ENCODE data around the gene GLP1R. TPM values are rescaled to one million over a fixed set of nuclear protein-coding genes. Genes with fewer than 3 reads are reported as not detected.

GLP1R gene
- total RNA-seq, 1 experiment from 2014 or later: not detected

DNA sequence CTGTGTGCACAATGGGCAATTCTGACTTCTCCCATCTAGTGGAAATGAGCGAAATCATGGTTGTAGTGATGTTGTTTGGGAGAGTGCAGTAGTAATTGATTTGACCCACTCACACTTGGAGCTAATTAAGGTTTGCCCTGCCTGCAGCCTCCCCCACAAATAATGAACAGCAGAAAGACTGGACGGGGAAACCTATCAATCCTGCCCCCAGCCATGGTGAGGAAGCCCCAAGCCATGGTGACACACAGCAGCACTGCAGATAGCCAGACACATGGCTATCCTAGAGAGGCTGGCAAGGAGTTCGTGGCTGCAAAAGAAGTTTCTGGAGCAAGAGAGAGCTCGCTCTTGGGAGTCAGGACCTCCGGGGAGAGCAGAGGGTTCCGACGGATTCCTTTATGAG is 38.6 kb downstream of the GLP1R start:
- POLR2A ChIA-PET: no interaction called here
- intact Hi-C loops (cut with micrococcal nuclease; ENCODE audit: unreplicated experiment) (no loop called here), in situ Hi-C loops (cut with HindIII; ENCODE audit: low pct_unique_long_range_greater_than_20kb, low sequenced_read_pairs) (no loop called here)
- H3K27me3 ChIP-seq (ENCODE audit: control insufficient read depth, insufficient read depth, low read length): peaks cover 39% of the 10 kb centered on the region
- ATAC-seq: no peak
- no peak overlapping the region for H3K27ac ChIP-seq (ENCODE audit: low read length)
- no peaks in the 10 kb centered on the region for H3K9me3 ChIP-seq (ENCODE audit: control insufficient read depth, insufficient read depth, low read depth, low read length)
- DNase-seq (ENCODE audit: low read depth, low spot score): no peak
- no peaks in the 10 kb centered on the region for H3K4me1 ChIP-seq (ENCODE audit: control insufficient read depth, insufficient read depth, low read length)
- H3K36me3 ChIP-seq (ENCODE audit: control insufficient read depth, insufficient read depth, low read length): no peaks in the 10 kb centered on the region
- no TSS peak for BruUV-seq (replicated peaks)
- CTCF ChIA-PET: no interaction called here
- TF ChIP-seq, protein P1, sequence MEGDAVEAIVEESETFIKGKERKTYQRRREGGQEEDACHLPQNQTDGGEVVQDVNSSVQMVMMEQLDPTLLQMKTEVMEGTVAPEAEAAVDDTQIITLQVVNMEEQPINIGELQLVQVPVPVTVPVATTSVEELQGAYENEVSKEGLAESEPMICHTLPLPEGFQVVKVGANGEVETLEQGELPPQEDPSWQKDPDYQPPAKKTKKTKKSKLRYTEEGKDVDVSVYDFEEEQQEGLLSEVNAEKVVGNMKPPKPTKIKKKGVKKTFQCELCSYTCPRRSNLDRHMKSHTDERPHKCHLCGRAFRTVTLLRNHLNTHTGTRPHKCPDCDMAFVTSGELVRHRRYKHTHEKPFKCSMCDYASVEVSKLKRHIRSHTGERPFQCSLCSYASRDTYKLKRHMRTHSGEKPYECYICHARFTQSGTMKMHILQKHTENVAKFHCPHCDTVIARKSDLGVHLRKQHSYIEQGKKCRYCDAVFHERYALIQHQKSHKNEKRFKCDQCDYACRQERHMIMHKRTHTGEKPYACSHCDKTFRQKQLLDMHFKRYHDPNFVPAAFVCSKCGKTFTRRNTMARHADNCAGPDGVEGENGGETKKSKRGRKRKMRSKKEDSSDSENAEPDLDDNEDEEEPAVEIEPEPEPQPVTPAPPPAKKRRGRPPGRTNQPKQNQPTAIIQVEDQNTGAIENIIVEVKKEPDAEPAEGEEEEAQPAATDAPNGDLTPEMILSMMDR (IDR thresholded peaks at IDR 0.05): no peak
- TF ChIP-seq SIN3A (IDR thresholded peaks at IDR 0.05; ENCODE audit: borderline replicate concordance, insufficient read depth, low read depth, low read length) (no peak), TCF7L2 (IDR thresholded peaks at IDR 0.05; ENCODE audit: low read depth, low read length) (no peak), POLR2AphosphoS5 (IDR thresholded peaks at IDR 0.05; ENCODE audit: low read depth, low read length) (no peak)
- TF ChIP-seq, protein P2, sequence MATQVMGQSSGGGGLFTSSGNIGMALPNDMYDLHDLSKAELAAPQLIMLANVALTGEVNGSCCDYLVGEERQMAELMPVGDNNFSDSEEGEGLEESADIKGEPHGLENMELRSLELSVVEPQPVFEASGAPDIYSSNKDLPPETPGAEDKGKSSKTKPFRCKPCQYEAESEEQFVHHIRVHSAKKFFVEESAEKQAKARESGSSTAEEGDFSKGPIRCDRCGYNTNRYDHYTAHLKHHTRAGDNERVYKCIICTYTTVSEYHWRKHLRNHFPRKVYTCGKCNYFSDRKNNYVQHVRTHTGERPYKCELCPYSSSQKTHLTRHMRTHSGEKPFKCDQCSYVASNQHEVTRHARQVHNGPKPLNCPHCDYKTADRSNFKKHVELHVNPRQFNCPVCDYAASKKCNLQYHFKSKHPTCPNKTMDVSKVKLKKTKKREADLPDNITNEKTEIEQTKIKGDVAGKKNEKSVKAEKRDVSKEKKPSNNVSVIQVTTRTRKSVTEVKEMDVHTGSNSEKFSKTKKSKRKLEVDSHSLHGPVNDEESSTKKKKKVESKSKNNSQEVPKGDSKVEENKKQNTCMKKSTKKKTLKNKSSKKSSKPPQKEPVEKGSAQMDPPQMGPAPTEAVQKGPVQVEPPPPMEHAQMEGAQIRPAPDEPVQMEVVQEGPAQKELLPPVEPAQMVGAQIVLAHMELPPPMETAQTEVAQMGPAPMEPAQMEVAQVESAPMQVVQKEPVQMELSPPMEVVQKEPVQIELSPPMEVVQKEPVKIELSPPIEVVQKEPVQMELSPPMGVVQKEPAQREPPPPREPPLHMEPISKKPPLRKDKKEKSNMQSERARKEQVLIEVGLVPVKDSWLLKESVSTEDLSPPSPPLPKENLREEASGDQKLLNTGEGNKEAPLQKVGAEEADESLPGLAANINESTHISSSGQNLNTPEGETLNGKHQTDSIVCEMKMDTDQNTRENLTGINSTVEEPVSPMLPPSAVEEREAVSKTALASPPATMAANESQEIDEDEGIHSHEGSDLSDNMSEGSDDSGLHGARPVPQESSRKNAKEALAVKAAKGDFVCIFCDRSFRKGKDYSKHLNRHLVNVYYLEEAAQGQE (IDR thresholded peaks at IDR 0.05; ENCODE audit: insufficient read depth in 1 of 2, low read depth in 2 of 2, low read length in 1 of 2): no peak
- H3K4me3 ChIP-seq (ENCODE audit: low read depth in 2 of 2, low read length in 2 of 2): no peak overlapping the region

DNA sequence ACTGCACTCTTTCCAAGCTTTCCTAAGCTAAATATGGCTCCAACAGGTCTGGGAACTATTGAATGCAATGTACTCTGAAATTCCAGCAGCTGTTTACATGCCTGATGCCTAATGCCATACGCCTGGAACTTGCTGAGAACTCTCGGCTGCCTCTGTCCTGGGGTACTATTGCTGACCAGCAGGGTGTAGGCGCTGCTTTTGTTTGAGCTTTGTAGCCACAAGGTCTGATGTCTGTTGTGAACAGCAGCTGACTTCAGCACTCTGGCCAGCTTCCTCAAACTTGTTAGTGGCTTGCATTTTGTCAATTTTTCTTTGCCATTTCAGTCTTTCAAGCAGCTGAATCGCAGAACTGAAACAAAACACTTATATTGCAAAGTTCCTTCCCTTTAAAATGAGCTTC is 39.8 kb downstream of the GLP1R start:
- H3K4me3 ChIP-seq (ENCODE audit: low read depth in 2 of 2, low read length in 2 of 2): no peak overlapping the region
- CTCF ChIA-PET: interaction anchor here (0.7 kb wide), 2 partner anchors 242 to 1254 kb away, joined by 4 to 11 read pairs; no protein-coding TSS in a partner anchor
- POLR2A ChIA-PET: no interaction called here
- no peaks in the 10 kb centered on the region for H3K4me1 ChIP-seq (ENCODE audit: control insufficient read depth, insufficient read depth, low read length)
- no TSS peak for BruUV-seq (replicated peaks)
- no peak overlapping the region for H3K27ac ChIP-seq (ENCODE audit: low read length)
- TF ChIP-seq SIN3A (IDR thresholded peaks at IDR 0.05; ENCODE audit: borderline replicate concordance, insufficient read depth, low read depth, low read length): no peak
- TF ChIP-seq TCF7L2 (IDR thresholded peaks at IDR 0.05; ENCODE audit: low read depth, low read length): no peak
- TF ChIP-seq, protein P2 (IDR thresholded peaks at IDR 0.05; ENCODE audit: insufficient read depth in 1 of 2, low read depth in 2 of 2, low read length in 1 of 2): peak; percentile 78 to 87
- in situ Hi-C loops (cut with HindIII; ENCODE audit: low pct_unique_long_range_greater_than_20kb, low sequenced_read_pairs): no loop called here
- H3K27me3 ChIP-seq (ENCODE audit: control insufficient read depth, insufficient read depth, low read length): peaks cover 41% of the 10 kb centered on the region
- peak; percentile 66; the same call in 1 of the 2 replicates for ATAC-seq
- no peak for DNase-seq (ENCODE audit: low read depth, low spot score)
- H3K36me3 ChIP-seq (ENCODE audit: control insufficient read depth, insufficient read depth, low read length): no peaks in the 10 kb centered on the region
- intact Hi-C loops (cut with micrococcal nuclease; ENCODE audit: unreplicated experiment): no loop called here
- no peaks in the 10 kb centered on the region for H3K9me3 ChIP-seq (ENCODE audit: control insufficient read depth, insufficient read depth, low read depth, low read length)

Data from Panc1 (cell line).